Cardiac muscle cell (in vitro differentiated cells and primary cell): ENCODE data around the gene MAML3. TPM values are rescaled to one million over a fixed set of nuclear protein-coding genes. Genes with fewer than 3 reads are reported as not detected.
A peak's percentile ranks its signal among the peaks of the same experiment; 100 is the strongest.

Experiments
- DNase-seq, 2 donors: peaks; one replicate each; pipeline versions ENCODE4 v3.0.0 to v3.0.0-alpha.2; 2010 to 2017; ENCODE audit warnings: low read depth in 1 of 2, low spot score in 1 of 2
- H3K27ac ChIP-seq: fragments of 200-600 bp; sonication (generic); 2 replicates; pipeline ENCODE4 v1.5.1; 2016
- H3K27me3 ChIP-seq: fragments of 200-600 bp; sonication (generic); 2 replicates; pipeline ENCODE4 v1.6.0; 2016; ENCODE audit warnings: control low read depth
- H3K36me3 ChIP-seq: fragments of 200-600 bp; sonication (generic); 2 replicates; pipeline ENCODE4 v1.5.1; 2016; ENCODE audit warnings: control low read depth
- H3K4me1 ChIP-seq: fragments of 200-600 bp; sonication (generic); 2 replicates; pipeline ENCODE4 v1.8.1; 2017; ENCODE audit warnings: low read depth, mild to moderate bottlenecking, mixed run types
- H3K4me3 ChIP-seq: fragments of 200-600 bp; sonication (generic); 2 replicates; pipeline ENCODE4 v1.5.1; 2016; ENCODE audit warnings: mild to moderate bottlenecking
- H3K9me3 ChIP-seq: fragments of 200-600 bp; sonication (generic); 2 replicates; pipeline ENCODE4 v1.5.1; 2017; ENCODE audit warnings: low read depth, mild to moderate bottlenecking, control low read depth
- CTCF ChIP-seq: IDR thresholded peaks from 2 replicates; pipeline ENCODE4 v1.5.1; 2012; ENCODE audit warnings: low read depth, mild to moderate bottlenecking, low read length
- polyA plus RNA-seq: library from polyadenylated mRNA; unstranded; fragments of >200 nt; fragmentation: Nextera tagmentation; extraction: Ambion mirVana; gene quantifications from 2 replicates; pipeline ENCODE4 v1.2.1, GENCODE V29; 2016
- total RNA-seq: library from RNA; depleted of rRNA; stranded (reverse); fragments of >200 nt; gene quantifications from 2 replicates; pipeline ENCODE4 v1.2.3, GENCODE V29; 2016

Gene MAML3
- total and polyA plus RNA-seq, 2 experiments from 2014 or later, result 7.8 to 22.8 TPM

GRCh38 chr4:139763672-139764071 is 390.3 kb downstream of the MAML3 start:
- TF ChIP-seq CTCF, result no peak
- H3K27ac ChIP-seq, result peak overlapping the region; percentile 90

GRCh38 chr4:139763205-139763604 is 390.8 kb downstream of the MAML3 start:
- H3K27ac ChIP-seq, result peak overlapping the region; percentile 90
- no peaks in the 10 kb centered on the region for H3K27me3 ChIP-seq
- H3K36me3 ChIP-seq, result no peaks in the 10 kb centered on the region
- no peak for TF ChIP-seq CTCF
- peaks cover 56% of the 10 kb centered on the region for H3K4me1 ChIP-seq
- no peak for DNase-seq
- no peak overlapping the region for H3K4me3 ChIP-seq
- H3K9me3 ChIP-seq, result no peaks in the 10 kb centered on the region

More at GRCh38 chr4:139763672-139764071, 390.3 kb downstream of the MAML3 start:
- Histone ChIP-seq H3K9me3 (no peaks in the 10 kb centered on the region), H3K27me3 (no peaks in the 10 kb centered on the region), H3K36me3 (no peaks in the 10 kb centered on the region), H3K4me3 (no peak overlapping the region), H3K4me1 (peaks cover 54% of the 10 kb centered on the region)
- DNase-seq, result peak in 1 of 2 donors; percentile 84

GRCh38 chr4:139762720-139763119 is 391.3 kb downstream of the MAML3 start:
- H3K4me1 ChIP-seq, result peaks cover 56% of the 10 kb centered on the region
- no peak overlapping the region for H3K4me3 ChIP-seq
- TF ChIP-seq CTCF, result no peak
- no peaks in the 10 kb centered on the region for H3K9me3 ChIP-seq
- H3K27ac ChIP-seq, result peak overlapping the region; percentile 90
- H3K27me3 ChIP-seq, result no peaks in the 10 kb centered on the region
- DNase-seq, result peak in 1 of 2 donors; percentile 53
- no peaks in the 10 kb centered on the region for H3K36me3 ChIP-seq

GRCh38 chr4:139761461-139761860 is 392.5 kb downstream of the MAML3 start:
- no peak for DNase-seq
- Histone ChIP-seq H3K4me1 (peaks cover 56% of the 10 kb centered on the region), H3K36me3 (no peaks in the 10 kb centered on the region), H3K27me3 (no peaks in the 10 kb centered on the region), H3K27ac (peak overlapping the region; percentile 90), H3K4me3 (no peak overlapping the region), H3K9me3 (no peaks in the 10 kb centered on the region)
- peak; percentile 26 for TF ChIP-seq CTCF

DNA sequence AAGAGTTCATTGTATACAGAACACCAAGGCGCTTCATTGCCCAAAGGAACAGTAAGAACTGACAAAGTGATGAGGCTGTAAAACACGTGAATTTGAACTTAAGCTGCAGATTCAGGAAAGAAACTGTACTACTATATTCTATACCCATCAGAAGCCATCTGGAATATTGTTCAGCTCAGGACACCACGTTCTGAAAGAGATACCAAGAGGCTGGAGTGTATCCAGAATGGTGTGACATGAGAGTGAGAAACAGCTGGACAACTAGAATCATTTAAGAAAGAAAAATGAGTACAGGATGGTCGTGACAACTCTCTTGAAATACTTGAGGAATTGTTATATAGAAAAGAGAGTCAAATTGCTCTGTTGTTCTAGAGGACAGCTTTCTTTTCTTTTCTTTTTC is 393.4 kb downstream of the MAML3 start:
- no peaks in the 10 kb centered on the region for H3K36me3 ChIP-seq
- no peak overlapping the region for H3K27ac ChIP-seq
- peaks cover 56% of the 10 kb centered on the region for H3K4me1 ChIP-seq
- no peak overlapping the region for H3K4me3 ChIP-seq
- H3K27me3 ChIP-seq, result no peaks in the 10 kb centered on the region
- DNase-seq, result no peak
- no peak for TF ChIP-seq CTCF
- H3K9me3 ChIP-seq, result no peaks in the 10 kb centered on the region

DNA sequence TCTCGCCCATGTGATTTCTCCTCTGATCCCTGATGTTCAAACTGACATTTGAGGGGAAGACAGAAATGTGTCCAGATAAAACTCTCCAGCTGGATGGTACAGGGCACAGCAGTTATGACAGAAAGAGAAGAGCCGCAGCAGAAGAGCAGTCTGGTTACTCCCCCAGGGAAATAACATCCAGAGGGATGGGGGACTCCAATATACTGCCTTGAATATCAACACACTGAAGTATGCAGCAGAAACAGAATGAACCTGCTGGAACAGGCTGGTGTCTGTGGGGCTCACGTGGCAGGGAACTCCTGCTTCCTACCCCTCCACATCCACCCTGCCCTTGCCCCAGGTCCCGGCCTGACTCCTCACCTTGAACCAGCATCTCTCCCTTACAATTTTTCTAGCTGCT is 394.9 kb downstream of the MAML3 start:
- Histone ChIP-seq H3K4me1 (peaks cover 44% of the 10 kb centered on the region), H3K9me3 (no peaks in the 10 kb centered on the region), H3K4me3 (no peak overlapping the region), H3K36me3 (no peaks in the 10 kb centered on the region), H3K27me3 (no peaks in the 10 kb centered on the region), H3K27ac (no peak overlapping the region)
- TF ChIP-seq CTCF, result no peak
- no peak for DNase-seq
